HepG2 (cell line): ENCODE data around the gene H2AZ2. TPM values are rescaled to one million over a fixed set of nuclear protein-coding genes. Genes with fewer than 3 reads are reported as not detected.

Experiments
- BHLHE40 ChIP-seq: IDR thresholded peaks from 2 replicates; pipeline ENCODE4 v1.6.1; 2011; ENCODE audit warnings: low read length, improper control_type of control experiment
- KDM5B ChIP-seq: sonication (generic); formaldehyde crosslinking; IDR thresholded peaks from 2 replicates; pipeline ENCODE4 v1.4.0; 2020; ENCODE audit warnings: missing genetic modification reagents, mild to moderate bottlenecking, borderline replicate concordance
- KLF12 ChIP-seq: sonication (generic); formaldehyde crosslinking; IDR thresholded peaks from 2 replicates; pipeline ENCODE4 v1.4.0; 2020; ENCODE audit warnings: missing genetic modification reagents, borderline replicate concordance
- MTF1 ChIP-seq: sonication (generic); formaldehyde crosslinking; IDR thresholded peaks from 2 replicates; pipeline ENCODE4 v1.5.0; 2020; ENCODE audit warnings: missing genetic modification reagents
- MXD4 ChIP-seq: IDR thresholded peaks from 2 replicates; pipeline ENCODE4 v1.6.1; 2016; ENCODE audit warnings: mild to moderate bottlenecking, missing biosample characterization, missing genetic modification reagents
- RFXANK ChIP-seq: IDR thresholded peaks from 2 replicates; pipeline ENCODE4 v1.6.1; 2016
- RFXAP ChIP-seq: sonication (generic); formaldehyde crosslinking; IDR thresholded peaks from 2 replicates; pipeline ENCODE4 v1.4.0; 2020; ENCODE audit warnings: missing genetic modification reagents, borderline replicate concordance
- SRSF1 ChIP-seq: fragments of 200-400 bp; formaldehyde crosslinking; optimal IDR thresholded peaks from 2 replicates; pipeline ENCODE3; 2017; ENCODE audit warnings: mild to moderate bottlenecking, low read depth, low read length, moderate library complexity
- TARDBP ChIP-seq: sonication (generic); formaldehyde crosslinking; IDR thresholded peaks from 2 replicates; pipeline ENCODE4 v1.8.0; 2022; ENCODE audit warnings: mild to moderate bottlenecking, missing genetic modification reagents
- ZBTB38 ChIP-seq: sonication (generic); formaldehyde crosslinking; IDR thresholded peaks from 2 replicates; pipeline ENCODE4 v1.5.1; 2020; ENCODE audit warnings: mild to moderate bottlenecking, missing genetic modification reagents
- ZC3H4 ChIP-seq: sonication (generic); formaldehyde crosslinking; IDR thresholded peaks from 2 replicates; pipeline ENCODE4 v1.4.0; 2020; ENCODE audit warnings: missing genetic modification reagents, borderline replicate concordance
- ZMAT5 ChIP-seq: sonication (generic); formaldehyde crosslinking; IDR thresholded peaks from 2 replicates; pipeline ENCODE4 v1.5.0; 2020; ENCODE audit warnings: mild to moderate bottlenecking, low read depth, missing genetic modification reagents, borderline replicate concordance
- ZNF225 ChIP-seq: sonication (generic); formaldehyde crosslinking; IDR thresholded peaks from 2 replicates; pipeline ENCODE4 v1.4.0; 2020; ENCODE audit warnings: mild to moderate bottlenecking, missing genetic modification reagents
- ZNF33B ChIP-seq: sonication (generic); formaldehyde crosslinking; IDR thresholded peaks from 2 replicates; pipeline ENCODE4 v1.5.1; 2020; ENCODE audit warnings: mild to moderate bottlenecking, missing genetic modification reagents
- ZNF749 ChIP-seq: sonication (generic); formaldehyde crosslinking; IDR thresholded peaks from 2 replicates; pipeline ENCODE4 v1.8.0; 2022; ENCODE audit warnings: mild to moderate bottlenecking, missing genetic modification reagents, moderate library complexity, borderline replicate concordance
- ZNF879 ChIP-seq: sonication (generic); formaldehyde crosslinking; IDR thresholded peaks from 2 replicates; pipeline ENCODE4 v1.8.1; 2023; ENCODE audit warnings: missing genetic modification reagents
- polyA plus RNA-seq, 8 experiments: library from polyadenylated mRNA; depleted of rRNA in 3 of 8; stranded (reverse) in 7 of 8; unstranded in 1 of 8; fragments of >200 nt; fragmentation: Illumina TruSeq in 4 of 8; extraction: Trizol in 4 of 8; gene quantifications; 2 replicates each; pipeline versions ENCODE4 v1.2.1 to v1.2.3, GENCODE V29; 2011 to 2016; ENCODE audit warnings: low read depth in 4 of 8, missing spikeins in 1 of 8, mixed read lengths in 1 of 8; ENCODE audit not compliant: insufficient read depth in 1 of 8
- total RNA-seq, 5 experiments: library from RNA; depleted of rRNA; stranded (reverse); fragments of >200 nt; fragmentation: Illumina TruSeq; extraction: Trizol; gene quantifications; 2 replicates each; pipeline ENCODE4 v1.2.3, GENCODE V29; 2016; ENCODE audit warnings: low read depth in 1 of 5
- TF ChIP-seq, protein P1 (sequence below): sonication (generic); formaldehyde crosslinking; IDR thresholded peaks from 2 replicates; pipeline ENCODE4 v1.5.0; 2020; ENCODE audit warnings: mild to moderate bottlenecking, missing genetic modification reagents
- TF ChIP-seq, protein P2 (sequence below): sonication (generic); formaldehyde crosslinking; IDR thresholded peaks from 2 replicates; pipeline ENCODE4 v1.9.0; 2021; ENCODE audit warnings: mild to moderate bottlenecking, missing genetic modification reagents
- TF ChIP-seq, protein P3 (sequence below): sonication (generic); formaldehyde crosslinking; IDR thresholded peaks from 2 replicates; pipeline ENCODE4 v1.5.0; 2020; ENCODE audit warnings: missing genetic modification reagents

Gene H2AZ2
- total and polyA plus RNA-seq, 2 of the 13 experiments (the other 11 are each of a cell fraction or from before 2014, with no cell fraction given): 121 to 223 TPM

DNA sequence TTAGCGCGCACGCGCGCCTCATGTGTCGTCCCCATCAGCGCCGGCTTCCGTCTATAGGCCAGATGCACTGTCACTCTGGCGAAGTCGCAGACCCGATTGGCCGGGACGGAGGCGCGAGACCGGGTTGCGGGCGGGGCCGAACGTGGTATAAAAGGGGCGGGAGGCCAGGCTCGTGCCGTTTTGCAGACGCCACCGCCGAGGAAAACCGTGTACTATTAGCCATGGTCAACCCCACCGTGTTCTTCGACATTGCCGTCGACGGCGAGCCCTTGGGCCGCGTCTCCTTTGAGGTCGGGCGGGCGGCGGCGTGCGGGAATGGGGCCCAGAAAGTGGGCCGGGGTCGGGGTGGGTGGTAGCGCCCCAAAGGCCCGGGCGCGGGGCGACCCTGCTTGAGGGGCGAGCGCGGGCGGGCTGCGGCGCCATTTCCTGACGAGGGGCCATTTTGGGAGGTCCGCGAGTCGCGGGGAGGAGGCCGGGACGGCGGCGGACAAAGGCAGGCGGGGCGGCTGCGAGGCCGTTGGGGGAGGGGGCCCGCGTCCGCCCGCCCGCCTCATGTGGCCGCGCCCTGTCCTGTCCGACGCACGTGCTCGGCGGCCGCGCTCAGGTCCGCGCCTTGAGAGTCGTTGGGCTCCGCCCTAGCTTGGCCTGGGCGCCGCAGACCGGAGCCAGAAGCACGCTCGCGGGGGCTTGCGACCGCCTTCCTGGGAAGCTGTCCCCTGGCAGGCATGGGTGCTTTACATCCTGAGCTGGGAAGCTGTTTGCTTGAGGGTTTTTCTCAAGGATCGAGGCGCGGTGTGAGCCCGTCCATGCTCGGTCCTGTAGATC is 51.2 kb downstream of the H2AZ2 start, which contains the start of gene PPIA (continued):
- TF ChIP-seq MTF1 (peak; percentile 59), SRSF1 (peak; percentile 59), ZBTB38 (CRISPR knock-in tag) (no peak), KLF12 (CRISPR knock-in tag) (peak; percentile 81; the same call in 1 of the 2 replicates), MXD4 (peak; percentile 86), ZC3H4 (CRISPR knock-in tag) (peak; percentile 42), ZMAT5 (CRISPR knock-in tag) (no peak), ZNF225 (CRISPR knock-in tag) (0 out of 2 replicates have a peak, but pooled peaks have one; percentile 41), BHLHE40 (peak; percentile 92), ZNF879 (CRISPR knock-in tag) (peak; percentile 86), RFXANK (CRISPR knock-in tag) (no peak), RFXAP (CRISPR knock-in tag) (peak; percentile 65), ZNF749 (CRISPR knock-in tag) (peak; percentile 84; the same call in 1 of the 2 replicates), TARDBP (CRISPR knock-in tag) (peak; percentile 73; the same call in 1 of the 2 replicates), KDM5B (CRISPR knock-in tag) (peak; percentile 84; the same call in 1 of the 2 replicates), ZNF33B (CRISPR knock-in tag) (peak; percentile 68)
- TF ChIP-seq, protein P1, sequence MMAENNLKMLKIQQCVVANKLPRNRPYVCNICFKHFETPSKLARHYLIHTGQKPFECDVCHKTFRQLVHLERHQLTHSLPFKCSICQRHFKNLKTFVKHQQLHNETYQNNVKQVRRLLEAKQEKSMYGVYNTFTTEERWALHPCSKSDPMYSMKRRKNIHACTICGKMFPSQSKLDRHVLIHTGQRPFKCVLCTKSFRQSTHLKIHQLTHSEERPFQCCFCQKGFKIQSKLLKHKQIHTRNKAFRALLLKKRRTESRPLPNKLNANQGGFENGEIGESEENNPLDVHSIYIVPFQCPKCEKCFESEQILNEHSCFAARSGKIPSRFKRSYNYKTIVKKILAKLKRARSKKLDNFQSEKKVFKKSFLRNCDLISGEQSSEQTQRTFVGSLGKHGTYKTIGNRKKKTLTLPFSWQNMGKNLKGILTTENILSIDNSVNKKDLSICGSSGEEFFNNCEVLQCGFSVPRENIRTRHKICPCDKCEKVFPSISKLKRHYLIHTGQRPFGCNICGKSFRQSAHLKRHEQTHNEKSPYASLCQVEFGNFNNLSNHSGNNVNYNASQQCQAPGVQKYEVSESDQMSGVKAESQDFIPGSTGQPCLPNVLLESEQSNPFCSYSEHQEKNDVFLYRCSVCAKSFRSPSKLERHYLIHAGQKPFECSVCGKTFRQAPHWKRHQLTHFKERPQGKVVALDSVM (CRISPR knock-in tag): peak; percentile 67; the same call in 1 of the 2 replicates
- TF ChIP-seq, protein P2, sequence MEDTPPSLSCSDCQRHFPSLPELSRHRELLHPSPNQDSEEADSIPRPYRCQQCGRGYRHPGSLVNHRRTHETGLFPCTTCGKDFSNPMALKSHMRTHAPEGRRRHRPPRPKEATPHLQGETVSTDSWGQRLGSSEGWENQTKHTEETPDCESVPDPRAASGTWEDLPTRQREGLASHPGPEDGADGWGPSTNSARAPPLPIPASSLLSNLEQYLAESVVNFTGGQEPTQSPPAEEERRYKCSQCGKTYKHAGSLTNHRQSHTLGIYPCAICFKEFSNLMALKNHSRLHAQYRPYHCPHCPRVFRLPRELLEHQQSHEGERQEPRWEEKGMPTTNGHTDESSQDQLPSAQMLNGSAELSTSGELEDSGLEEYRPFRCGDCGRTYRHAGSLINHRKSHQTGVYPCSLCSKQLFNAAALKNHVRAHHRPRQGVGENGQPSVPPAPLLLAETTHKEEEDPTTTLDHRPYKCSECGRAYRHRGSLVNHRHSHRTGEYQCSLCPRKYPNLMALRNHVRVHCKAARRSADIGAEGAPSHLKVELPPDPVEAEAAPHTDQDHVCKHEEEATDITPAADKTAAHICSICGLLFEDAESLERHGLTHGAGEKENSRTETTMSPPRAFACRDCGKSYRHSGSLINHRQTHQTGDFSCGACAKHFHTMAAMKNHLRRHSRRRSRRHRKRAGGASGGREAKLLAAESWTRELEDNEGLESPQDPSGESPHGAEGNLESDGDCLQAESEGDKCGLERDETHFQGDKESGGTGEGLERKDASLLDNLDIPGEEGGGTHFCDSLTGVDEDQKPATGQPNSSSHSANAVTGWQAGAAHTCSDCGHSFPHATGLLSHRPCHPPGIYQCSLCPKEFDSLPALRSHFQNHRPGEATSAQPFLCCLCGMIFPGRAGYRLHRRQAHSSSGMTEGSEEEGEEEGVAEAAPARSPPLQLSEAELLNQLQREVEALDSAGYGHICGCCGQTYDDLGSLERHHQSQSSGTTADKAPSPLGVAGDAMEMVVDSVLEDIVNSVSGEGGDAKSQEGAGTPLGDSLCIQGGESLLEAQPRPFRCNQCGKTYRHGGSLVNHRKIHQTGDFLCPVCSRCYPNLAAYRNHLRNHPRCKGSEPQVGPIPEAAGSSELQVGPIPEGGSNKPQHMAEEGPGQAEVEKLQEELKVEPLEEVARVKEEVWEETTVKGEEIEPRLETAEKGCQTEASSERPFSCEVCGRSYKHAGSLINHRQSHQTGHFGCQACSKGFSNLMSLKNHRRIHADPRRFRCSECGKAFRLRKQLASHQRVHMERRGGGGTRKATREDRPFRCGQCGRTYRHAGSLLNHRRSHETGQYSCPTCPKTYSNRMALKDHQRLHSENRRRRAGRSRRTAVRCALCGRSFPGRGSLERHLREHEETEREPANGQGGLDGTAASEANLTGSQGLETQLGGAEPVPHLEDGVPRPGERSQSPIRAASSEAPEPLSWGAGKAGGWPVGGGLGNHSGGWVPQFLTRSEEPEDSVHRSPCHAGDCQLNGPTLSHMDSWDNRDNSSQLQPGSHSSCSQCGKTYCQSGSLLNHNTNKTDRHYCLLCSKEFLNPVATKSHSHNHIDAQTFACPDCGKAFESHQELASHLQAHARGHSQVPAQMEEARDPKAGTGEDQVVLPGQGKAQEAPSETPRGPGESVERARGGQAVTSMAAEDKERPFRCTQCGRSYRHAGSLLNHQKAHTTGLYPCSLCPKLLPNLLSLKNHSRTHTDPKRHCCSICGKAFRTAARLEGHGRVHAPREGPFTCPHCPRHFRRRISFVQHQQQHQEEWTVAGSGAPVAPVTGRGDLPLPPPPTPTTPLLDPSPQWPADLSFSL (CRISPR knock-in tag): no peak
- TF ChIP-seq, protein P3, sequence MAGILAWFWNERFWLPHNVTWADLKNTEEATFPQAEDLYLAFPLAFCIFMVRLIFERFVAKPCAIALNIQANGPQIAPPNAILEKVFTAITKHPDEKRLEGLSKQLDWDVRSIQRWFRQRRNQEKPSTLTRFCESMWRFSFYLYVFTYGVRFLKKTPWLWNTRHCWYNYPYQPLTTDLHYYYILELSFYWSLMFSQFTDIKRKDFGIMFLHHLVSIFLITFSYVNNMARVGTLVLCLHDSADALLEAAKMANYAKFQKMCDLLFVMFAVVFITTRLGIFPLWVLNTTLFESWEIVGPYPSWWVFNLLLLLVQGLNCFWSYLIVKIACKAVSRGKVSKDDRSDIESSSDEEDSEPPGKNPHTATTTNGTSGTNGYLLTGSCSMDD (CRISPR knock-in tag): 0 out of 2 replicates have a peak, but pooled peaks have one; percentile 12
